ENCODE results near the gene GAK. TPM values are rescaled to one million over a fixed set of nuclear protein-coding genes. Genes with fewer than 3 reads are reported as not detected.

GAK gene
- total RNA-seq, 2 experiments from 2014 or later = 97.8 to 102 TPM

- TF ChIP-seq, protein P1, sequence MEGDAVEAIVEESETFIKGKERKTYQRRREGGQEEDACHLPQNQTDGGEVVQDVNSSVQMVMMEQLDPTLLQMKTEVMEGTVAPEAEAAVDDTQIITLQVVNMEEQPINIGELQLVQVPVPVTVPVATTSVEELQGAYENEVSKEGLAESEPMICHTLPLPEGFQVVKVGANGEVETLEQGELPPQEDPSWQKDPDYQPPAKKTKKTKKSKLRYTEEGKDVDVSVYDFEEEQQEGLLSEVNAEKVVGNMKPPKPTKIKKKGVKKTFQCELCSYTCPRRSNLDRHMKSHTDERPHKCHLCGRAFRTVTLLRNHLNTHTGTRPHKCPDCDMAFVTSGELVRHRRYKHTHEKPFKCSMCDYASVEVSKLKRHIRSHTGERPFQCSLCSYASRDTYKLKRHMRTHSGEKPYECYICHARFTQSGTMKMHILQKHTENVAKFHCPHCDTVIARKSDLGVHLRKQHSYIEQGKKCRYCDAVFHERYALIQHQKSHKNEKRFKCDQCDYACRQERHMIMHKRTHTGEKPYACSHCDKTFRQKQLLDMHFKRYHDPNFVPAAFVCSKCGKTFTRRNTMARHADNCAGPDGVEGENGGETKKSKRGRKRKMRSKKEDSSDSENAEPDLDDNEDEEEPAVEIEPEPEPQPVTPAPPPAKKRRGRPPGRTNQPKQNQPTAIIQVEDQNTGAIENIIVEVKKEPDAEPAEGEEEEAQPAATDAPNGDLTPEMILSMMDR (IDR thresholded peaks at IDR 0.05) = no peak
- H3K27ac Mint-ChIP-seq = no peak overlapping the region
- peaks cover 10% of the 10 kb centered on the region for H3K4me1 Mint-ChIP-seq (ENCODE audit: low read depth)
- intact Hi-C loops (cut with micrococcal nuclease) = no loop called here
- ATAC-seq (no peak), DNase-seq (no peak)
- no peak overlapping the region for H3K4me3 Mint-ChIP-seq
- no peaks in the 10 kb centered on the region for H3K36me3 Mint-ChIP-seq (ENCODE audit: low read depth)
- no peaks in the 10 kb centered on the region for H3K9me3 Mint-ChIP-seq
- ChIA-PET CTCF (no interaction called here), POLR2A (no interaction called here)
- H3K27me3 Mint-ChIP-seq = no peaks in the 10 kb centered on the region
Observed at GRCh38 chr4:966266-967112, 34.4 kb upstream of the GAK start.

DNA sequence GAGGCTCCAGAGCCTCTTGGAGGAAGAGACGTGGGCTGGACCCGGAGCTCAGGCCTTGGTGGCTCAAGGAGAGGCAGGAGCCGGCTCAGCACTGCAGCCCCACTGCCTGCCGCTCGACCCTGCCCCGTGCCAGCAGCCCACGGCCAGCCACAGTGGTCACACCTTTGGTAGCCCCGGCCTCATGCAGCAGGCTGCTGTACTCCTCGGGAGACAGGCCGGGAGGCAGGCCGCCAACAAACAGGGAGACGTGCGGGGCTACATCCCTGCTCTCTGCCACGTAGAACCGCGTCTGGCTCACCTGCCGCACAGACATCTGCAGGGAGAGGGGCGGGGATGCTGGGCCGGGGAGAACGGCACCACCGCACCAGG lies 33.6 kb upstream of the GAK start:
- no peaks in the 10 kb centered on the region for H3K27me3 Mint-ChIP-seq
- no peaks in the 10 kb centered on the region for H3K9me3 Mint-ChIP-seq
- H3K4me3 Mint-ChIP-seq = no peak overlapping the region
- ATAC-seq (no peak), DNase-seq (no peak)
- H3K36me3 Mint-ChIP-seq (ENCODE audit: low read depth) = no peaks in the 10 kb centered on the region
- intact Hi-C loops (cut with micrococcal nuclease) = no loop called here
- TF ChIP-seq, protein P1 (IDR thresholded peaks at IDR 0.05) = no peak
- H3K4me1 Mint-ChIP-seq (ENCODE audit: low read depth) = peaks cover 6% of the 10 kb centered on the region
- ChIA-PET CTCF (no interaction called here), POLR2A (no interaction called here)
- no peak overlapping the region for H3K27ac Mint-ChIP-seq

- H3K27ac Mint-ChIP-seq = no peak overlapping the region
- ChIA-PET CTCF (no interaction called here), POLR2A (no interaction called here)
- ATAC-seq (no peak), DNase-seq (no peak)
- no peaks in the 10 kb centered on the region for H3K27me3 Mint-ChIP-seq
- no peak overlapping the region for H3K4me3 Mint-ChIP-seq
- intact Hi-C loops (cut with micrococcal nuclease) = no loop called here
- H3K36me3 Mint-ChIP-seq (ENCODE audit: low read depth) = no peaks in the 10 kb centered on the region
- TF ChIP-seq, protein P1 (IDR thresholded peaks at IDR 0.05) = no peak
- peaks cover under 1% of the 10 kb centered on the region for H3K4me1 Mint-ChIP-seq (ENCODE audit: low read depth)
- H3K9me3 Mint-ChIP-seq = no peaks in the 10 kb centered on the region
Observed at GRCh38 chr4:965048-965765, 33.1 kb upstream of the GAK start.

GRCh38 chr4:964346-965025 lies 32.4 kb upstream of the GAK start:
- Mint-ChIP-seq H3K27me3 (no peaks in the 10 kb centered on the region), H3K4me1 (ENCODE audit: low read depth) (no peaks in the 10 kb centered on the region), H3K4me3 (no peak overlapping the region), H3K27ac (no peak overlapping the region), H3K36me3 (ENCODE audit: low read depth) (no peaks in the 10 kb centered on the region), H3K9me3 (no peaks in the 10 kb centered on the region)
- TF ChIP-seq, protein P1 (IDR thresholded peaks at IDR 0.05) = no peak
- DNase-seq (no peak), ATAC-seq (no peak)
- CTCF ChIA-PET = no interaction called here
- intact Hi-C loops (cut with micrococcal nuclease) = no loop called here
- POLR2A ChIA-PET = no interaction called here
